ENCODE measurements around the gene ZCCHC17.

ZCCHC17 gene

GRCh38 chr1:31396633-31397351 lies 100.0 kb downstream of the ZCCHC17 start:
- DNase-seq (ENCODE audit: low spot score), result no peak

GRCh38 chr1:31397360-31398095 lies 100.7 kb downstream of the ZCCHC17 start:
- no peak for DNase-seq (ENCODE audit: low spot score)

GRCh38 chr1:31398246-31398645 lies 101.4 kb downstream of the ZCCHC17 start:
- DNase-seq (ENCODE audit: low spot score), result no peak

- no peak for DNase-seq (ENCODE audit: low spot score)
Observed at GRCh38 chr1:31399976-31400375, 103.1 kb downstream of the ZCCHC17 start.

- no peak for DNase-seq (ENCODE audit: low spot score)
Observed at GRCh38 chr1:31400393-31400792, 103.6 kb downstream of the ZCCHC17 start.

GRCh38 chr1:31401241-31401640 lies 104.4 kb downstream of the ZCCHC17 start:
- DNase-seq (ENCODE audit: low spot score), result no peak

GRCh38 chr1:31405578-31406245 lies 108.9 kb downstream of the ZCCHC17 start:
- no peak for DNase-seq (ENCODE audit: low spot score)

- DNase-seq (ENCODE audit: low spot score), result no peak
Observed at GRCh38 chr1:31407029-31407626, 110.3 kb downstream of the ZCCHC17 start.

GRCh38 chr1:31408788-31409318 lies 112.0 kb downstream of the ZCCHC17 start:
- no peak for DNase-seq (ENCODE audit: low spot score)

- no peak for DNase-seq (ENCODE audit: low spot score)
Observed at GRCh38 chr1:31409946-31410858, 113.4 kb downstream of the ZCCHC17 start.

- DNase-seq (ENCODE audit: low spot score), result no peak
Observed at GRCh38 chr1:31410871-31411270, 114.0 kb downstream of the ZCCHC17 start.

GRCh38 chr1:31412205-31412604 lies 115.4 kb downstream of the ZCCHC17 start:
- DNase-seq (ENCODE audit: low spot score), result no peak

- DNase-seq (ENCODE audit: low spot score), result no peak
Observed at GRCh38 chr1:31412732-31413404, 116.0 kb downstream of the ZCCHC17 start, which contains the start of gene SERINC2. SERINC2 (plus strand) TSS chr1:31413213; CDS start chr1:31413266, 53 bp downstream.

GRCh38 chr1:31413405-31414001 lies 116.7 kb downstream of the ZCCHC17 start:
- DNase-seq (ENCODE audit: low spot score), result no peak
